K562 (cell line): ENCODE results near the gene VPS18. TPM values are rescaled to one million over a fixed set of nuclear protein-coding genes. Genes with fewer than 3 reads are reported as not detected.
A peak's percentile ranks its signal among the peaks of the same experiment; 100 is the strongest.
"Not testable (repeated sequence)": the region's sequence is repeated elsewhere in the genome, so short reads cannot be mapped to it uniquely, and the experiment has no call there.

Experiments used
- ATAC-seq: fragments of 200-7000 bp; cut with Tn5 transposase; 3 replicates; pipeline ENCODE4 v1.9.1; 2020; ENCODE audit warnings: moderate library complexity
- BruUV-seq: library from RNA; stranded (reverse); fragments of 400-500 nt; replicated peaks from 2 replicates; lab custom pipeline; 2021; lab: Mats Ljungman, UMichigan
- CTCF ChIA-PET: fragments of 300-600 bp; formaldehyde crosslinking; extraction: SDS; loops from one replicate; lab custom pipeline; 2021; ENCODE audit warnings: low intra/inter-chr PET ratio; lab: Yijun Ruan, JAX
- POLR2A ChIA-PET: fragments of 300-600, 350-650 bp; sonication (Branson Sonifier 250); formaldehyde crosslinking; extraction: SDS; loops from one replicate; lab custom pipeline; 2021; ENCODE audit warnings: antibody characterized with exemption, inconsistent platforms; lab: Yijun Ruan, JAX
- DNase-seq, 4 experiments: peaks; one replicate each; pipeline versions ENCODE4 v3.0.0 to v3.0.0-alpha.2; 2011 to 2018; ENCODE audit warnings: low spot score in 3 of 4, mixed read lengths in 3 of 4; ENCODE audit errors: extremely low read depth in 1 of 4
- FAIRE-seq: peaks from 2 replicates; lab custom pipeline; 2011; peaks lifted over from hg19 to GRCh38; lab: Jason Lieb, UNC
- H2AFZ ChIP-seq: 2 replicates; pipeline ENCODE4 v1.6.0; 2011; ENCODE audit warnings: low read depth, low read length, control low read depth, inconsistent platforms
- H3K27ac ChIP-seq: fragments of 200-600 bp; 3 replicates; pipeline ENCODE4 v1.8.0; 2011; ENCODE audit warnings: low read depth, mild to moderate bottlenecking, control low read depth, inconsistent platforms, low read length, moderate library complexity, mixed read lengths; ENCODE audit errors: extremely low read depth
- H3K27me3 ChIP-seq, 2 experiments: fragments of 300-600 bp in 1 of 2; 2 replicates in 1 of 2; 3 replicates in 1 of 2; pipeline versions ENCODE4 v1.6.0 to v1.8.0; 2011; ENCODE audit warnings: inconsistent platforms in 2 of 2, low read length in 2 of 2, mild to moderate bottlenecking in 1 of 2, mixed read lengths in 1 of 2, moderate library complexity in 1 of 2; ENCODE audit not compliant: control insufficient read depth in 2 of 2, insufficient read depth in 2 of 2
- H3K36me3 ChIP-seq: fragments of 300-600 bp; 3 replicates; pipeline ENCODE4 v1.8.0; 2011; ENCODE audit warnings: mild to moderate bottlenecking, low read length, inconsistent platforms; ENCODE audit not compliant: control insufficient read depth, insufficient read depth
- H3K4me1 ChIP-seq, 2 experiments: fragments of 200-600 bp in 1 of 2; replicated peaks in 1 of 2; 2 replicates in 1 of 2; 3 replicates in 1 of 2; pipeline versions ENCODE4 v1.5.1 to v1.8.0; 2011; ENCODE audit warnings: inconsistent platforms in 2 of 2, low read length in 2 of 2, mild to moderate bottlenecking in 1 of 2, mixed read lengths in 1 of 2, moderate library complexity in 1 of 2; ENCODE audit not compliant: control insufficient read depth in 2 of 2, insufficient read depth in 2 of 2
- H3K4me2 ChIP-seq: 2 replicates; pipeline ENCODE4 v1.6.1; 2011; ENCODE audit warnings: low read length, control low read depth, inconsistent platforms, mixed read lengths; ENCODE audit not compliant: insufficient read depth
- H3K4me3 ChIP-seq: fragments of 200-600 bp; sonication (generic), shearing (Covaris generic); 2 replicates; pipeline ENCODE4 v1.5.1; 2016; ENCODE audit warnings: control low read depth, inconsistent platforms
- H3K79me2 ChIP-seq: fragments of 200-600 bp; 3 replicates; pipeline ENCODE4 v1.8.0; 2011; ENCODE audit warnings: low read length, inconsistent platforms; ENCODE audit not compliant: control insufficient read depth, insufficient read depth
- H3K9ac ChIP-seq, 2 experiments: 2 replicates each; pipeline versions ENCODE4 v1.6.0 to v1.6.1; 2011; ENCODE audit warnings: low read depth in 2 of 2, low read length in 2 of 2, control low read depth in 1 of 2, inconsistent platforms in 1 of 2, mild to moderate bottlenecking in 1 of 2, mixed read lengths in 1 of 2; ENCODE audit not compliant: insufficient read depth in 1 of 2
- H3K9me1 ChIP-seq: one replicate; pipeline ENCODE4 v1.6.0; 2011; ENCODE audit warnings: inconsistent platforms, mild to moderate bottlenecking, low read length, moderate library complexity; ENCODE audit not compliant: control insufficient read depth, insufficient read depth
- H3K9me3 ChIP-seq: replicated peaks from 2 replicates; pipeline ENCODE4 v1.5.1; 2011; ENCODE audit warnings: low read depth, low read length, inconsistent platforms; ENCODE audit not compliant: control insufficient read depth, insufficient read depth
- H4K20me1 ChIP-seq: replicated peaks from 2 replicates; pipeline ENCODE4 v1.6.1; 2011; ENCODE audit warnings: low read length, inconsistent platforms, mixed read lengths; ENCODE audit not compliant: control insufficient read depth, insufficient read depth
- BCOR ChIP-seq: fragments of 450-650 bp; IDR thresholded peaks from 2 replicates; pipeline ENCODE4 v1.6.1; 2016
- CHD1 ChIP-seq: fragments of 200-600 bp; sonication (generic); IDR thresholded peaks from one replicate; pipeline ENCODE4 v1.6.1; 2012; ENCODE audit warnings: mild to moderate bottlenecking, moderate library complexity, low read length, inconsistent platforms
- JUN ChIP-seq, 2 experiments: sonication (generic) in 1 of 2; formaldehyde crosslinking in 1 of 2; IDR thresholded peaks; 2 replicates each; pipeline versions ENCODE4 v1.6.1 to v1.8.0; 2012 to 2022; ENCODE audit warnings: borderline replicate concordance in 2 of 2, mild to moderate bottlenecking in 2 of 2, improper control_type of control experiment in 1 of 2, low read depth in 1 of 2, low read length in 1 of 2, missing genetic modification reagents in 1 of 2
- KDM1A ChIP-seq, 2 experiments: fragments of 450-650 bp; IDR thresholded peaks; 2 replicates each; pipeline ENCODE4 v1.6.1; 2016; ENCODE audit warnings: mild to moderate bottlenecking in 2 of 2
- MTF1 ChIP-seq: fragments of 250-450 bp; sonication (Bioruptor Pico); IDR thresholded peaks from 2 replicates; pipeline ENCODE4 v1.9.0; 2021; ENCODE audit warnings: moderate library complexity, mild to moderate bottlenecking, inconsistent platforms, borderline replicate concordance
- ZFP36 ChIP-seq: fragments of 150-350 bp; IDR thresholded peaks from 2 replicates; pipeline ENCODE4 v1.6.1; 2018; ENCODE audit warnings: low read length, low read depth; ENCODE audit not compliant: partially characterized antibody
- ZNF384 ChIP-seq: IDR thresholded peaks from 2 replicates; pipeline ENCODE4 v1.6.1; 2012; ENCODE audit warnings: low read depth, low read length, improper control_type of control experiment
- WGBS: fragments of 100-300 bp; shearing (Covaris generic); methylation state at CpG from one replicate; pipeline ENCODE4 v1.1.6; 2016; ENCODE audit warnings: low coverage, mixed read lengths; ENCODE audit not compliant: insufficient coverage; ENCODE audit errors: missing lambda C conversion rate; 5-methylcytosine and 5-hydroxymethylcytosine counted together
- in situ Hi-C: fragments of 300-500 bp; cut with MboI; formaldehyde crosslinking; loops from 4 replicates; pipeline ENCODE4 v1.15.0; 2018; ENCODE audit warnings: inconsistent platforms, mixed read lengths
- intact Hi-C: fragments of 100-400 bp; cut with micrococcal nuclease; formaldehyde crosslinking; loops from 2 replicates; pipeline ENCODE4 v1.14.2; 2022
- polyA plus RNA-seq, 8 experiments: library from polyadenylated mRNA; depleted of rRNA in 4 of 8; stranded (reverse) in 5 of 8; unstranded in 3 of 8; fragments of >200 nt; fragmentation: Nextera tagmentation in 2 of 8; fragmentation: Illumina TruSeq in 1 of 8; extraction: Ambion mirVana in 2 of 8; extraction: Trizol in 1 of 8; gene quantifications; 2 replicates each; pipeline versions ENCODE4 v1.2.1 to v1.2.3, GENCODE V29; 2011 to 2014; ENCODE audit warnings: inconsistent platforms in 1 of 8, missing spikeins in 1 of 8
- total RNA-seq, 7 experiments: library from RNA; depleted of rRNA in 6 of 7; stranded (reverse); fragments of >200 nt in 6 of 7; fragmentation: Illumina TruSeq in 2 of 7; extraction: Trizol in 2 of 7; gene quantifications; 2 replicates each; pipeline versions ENCODE4 v1.2.1 to v1.2.3, GENCODE V29; 2011 to 2021; ENCODE audit warnings: low replicate concordance in 1 of 7
- TF ChIP-seq, protein P1 (sequence below): fragments of 450-650 bp; IDR thresholded peaks from 2 replicates; pipeline ENCODE4 v1.7.1; 2018; ENCODE audit warnings: mild to moderate bottlenecking, low read depth; ENCODE audit not compliant: partially characterized antibody
- TF ChIP-seq, protein P2 (sequence below): IDR thresholded peaks from 2 replicates; pipeline ENCODE4 v1.6.1; 2016; ENCODE audit warnings: missing genetic modification characterization, missing compliant biosample characterization

Gene VPS18
- total and polyA plus RNA-seq, 9 of the 15 experiments (the other 6 are each of a cell fraction or from before 2014, with no cell fraction given): 0.73 to 19.9 (median 8.5) TPM

GRCh38 chr15:40861147-40861546, 33.1 kb upstream of the VPS18 start:
- TF ChIP-seq BCOR (peak; percentile 46; the same call in 1 of the 2 replicates), ZNF384 (peak; percentile 84)
- H3K27ac ChIP-seq, H3K27me3 ChIP-seq, in situ Hi-C loops, H3K9me1 ChIP-seq, H3K9me3 ChIP-seq, H3K79me2 ChIP-seq, H3K4me3 ChIP-seq, H4K20me1 ChIP-seq, H3K36me3 ChIP-seq, BruUV-seq, intact Hi-C loops, H3K4me2 ChIP-seq: not testable (repeated sequence)
- DNase-seq (peak in 1 of 4 experiments; percentile 46), FAIRE-seq (peak; percentile 44), ATAC-seq (peak; percentile 11; the same call in 1 of the 3 replicates)
- ChIA-PET CTCF (interaction anchor here (6.2 kb wide), 1 partner anchor 32 kb away, joined by 75 read pairs; the partner anchor contains the start of gene VPS18), POLR2A (interaction anchor here (1.0 to 8.2 kb wide), 3 partner anchors 11 to 302 kb away, joined by 3 to 72 read pairs (median 3); partner anchors contain the start of gene RHOV)
- H2AFZ ChIP-seq: peak overlapping the region; percentile 85
- H3K9ac ChIP-seq: peak overlapping the region in 1 of 2 experiments; percentile 26; a peak in 1 of 4 replicates
- H3K4me1 ChIP-seq: peaks cover 21 to 23% of the 10 kb centered on the region in 2 experiments; a peak in 3 of 5 replicates
- 14% methylated on average over 3 of the region's 4 CpGs for WGBS

- in situ Hi-C loops: no loop called here
- Histone ChIP-seq H3K9me1 (no peaks in the 10 kb centered on the region), H3K79me2 (no peaks in the 10 kb centered on the region), H3K4me3 (no peak overlapping the region), H3K27me3 (no peaks in the 10 kb centered on the region), H3K4me2 (peak overlapping the region; percentile 25; the same call in 1 of the 2 replicates), H3K36me3 (no peaks in the 10 kb centered on the region), H3K4me1 (peaks cover 12 to 18% of the 10 kb centered on the region in 2 experiments; a peak in 3 of 5 replicates), H4K20me1 (no peaks in the 10 kb centered on the region), H2AFZ (peak overlapping the region; percentile 56), H3K9ac (peak overlapping the region in 1 of 2 experiments; percentile 70; a peak in 1 of 4 replicates), H3K27ac (no peak overlapping the region), H3K9me3 (no peaks in the 10 kb centered on the region)
- 30% methylated on average over 4 of the region's 4 CpGs for WGBS
- DNase-seq: peak in 1 of 4 experiments; percentile 31
- ChIA-PET CTCF (no interaction called here), POLR2A (interaction anchor here (0.7 to 8.2 kb wide), 3 partner anchors 8 to 332 kb away, joined by 3 to 72 read pairs (median 3); partner anchors contain the start of gene RHOV)
- ATAC-seq: 0 out of 3 replicates have a peak, but pooled peaks have one; percentile 6
- intact Hi-C loops: no loop called here
- no peak for FAIRE-seq
- no TSS peak for BruUV-seq
- no peak for TF ChIP-seq MTF1
- TF ChIP-seq, protein P1, sequence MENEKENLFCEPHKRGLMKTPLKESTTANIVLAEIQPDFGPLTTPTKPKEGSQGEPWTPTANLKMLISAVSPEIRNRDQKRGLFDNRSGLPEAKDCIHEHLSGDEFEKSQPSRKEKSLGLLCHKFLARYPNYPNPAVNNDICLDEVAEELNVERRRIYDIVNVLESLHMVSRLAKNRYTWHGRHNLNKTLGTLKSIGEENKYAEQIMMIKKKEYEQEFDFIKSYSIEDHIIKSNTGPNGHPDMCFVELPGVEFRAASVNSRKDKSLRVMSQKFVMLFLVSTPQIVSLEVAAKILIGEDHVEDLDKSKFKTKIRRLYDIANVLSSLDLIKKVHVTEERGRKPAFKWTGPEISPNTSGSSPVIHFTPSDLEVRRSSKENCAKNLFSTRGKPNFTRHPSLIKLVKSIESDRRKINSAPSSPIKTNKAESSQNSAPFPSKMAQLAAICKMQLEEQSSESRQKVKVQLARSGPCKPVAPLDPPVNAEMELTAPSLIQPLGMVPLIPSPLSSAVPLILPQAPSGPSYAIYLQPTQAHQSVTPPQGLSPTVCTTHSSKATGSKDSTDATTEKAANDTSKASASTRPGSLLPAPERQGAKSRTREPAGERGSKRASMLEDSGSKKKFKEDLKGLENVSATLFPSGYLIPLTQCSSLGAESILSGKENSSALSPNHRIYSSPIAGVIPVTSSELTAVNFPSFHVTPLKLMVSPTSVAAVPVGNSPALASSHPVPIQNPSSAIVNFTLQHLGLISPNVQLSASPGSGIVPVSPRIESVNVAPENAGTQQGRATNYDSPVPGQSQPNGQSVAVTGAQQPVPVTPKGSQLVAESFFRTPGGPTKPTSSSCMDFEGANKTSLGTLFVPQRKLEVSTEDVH: no peak
- TF ChIP-seq ZFP36: peak; percentile 86
- peak; percentile 41 to 70; a peak in 2 of 4 replicates for TF ChIP-seq KDM1A (IDR thresholded peaks at IDR 0.05)
- no peak for TF ChIP-seq JUN (IDR thresholded peaks at IDR 0.05; ENCODE audit: borderline replicate concordance, low read depth, low read length)
- no peak for TF ChIP-seq JUN (CRISPR knock-in tag; IDR thresholded peaks at IDR 0.05; ENCODE audit: borderline replicate concordance)
- TF ChIP-seq CHD1: no peak
- TF ChIP-seq, protein P2, sequence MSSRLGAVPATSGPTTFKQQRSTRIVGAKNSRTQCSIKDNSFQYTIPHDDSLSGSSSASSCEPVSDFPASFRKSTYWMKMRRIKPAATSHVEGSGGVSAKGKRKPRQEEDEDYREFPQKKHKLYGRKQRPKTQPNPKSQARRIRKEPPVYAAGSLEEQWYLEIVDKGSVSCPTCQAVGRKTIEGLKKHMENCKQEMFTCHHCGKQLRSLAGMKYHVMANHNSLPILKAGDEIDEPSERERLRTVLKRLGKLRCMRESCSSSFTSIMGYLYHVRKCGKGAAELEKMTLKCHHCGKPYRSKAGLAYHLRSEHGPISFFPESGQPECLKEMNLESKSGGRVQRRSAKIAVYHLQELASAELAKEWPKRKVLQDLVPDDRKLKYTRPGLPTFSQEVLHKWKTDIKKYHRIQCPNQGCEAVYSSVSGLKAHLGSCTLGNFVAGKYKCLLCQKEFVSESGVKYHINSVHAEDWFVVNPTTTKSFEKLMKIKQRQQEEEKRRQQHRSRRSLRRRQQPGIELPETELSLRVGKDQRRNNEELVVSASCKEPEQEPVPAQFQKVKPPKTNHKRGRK (tag): no peak
These were observed 30.5 kb upstream of the VPS18 start for GRCh38 chr15:40863660-40864270.
